HepG2 (cell line): ENCODE data around the gene AGPAT3. TPM values are rescaled to one million over a fixed set of nuclear protein-coding genes. Genes with fewer than 3 reads are reported as not detected.

Experiments used
- ATAC-seq: fragments of 200-7000 bp; cut with Tn5 transposase; 3 replicates; pipeline ENCODE4 v1.9.1; 2020; ENCODE audit warnings: mild to moderate bottlenecking, moderate library complexity
- BruUV-seq: library from RNA; stranded (reverse); fragments of 400-500 nt; replicated peaks from 2 replicates; lab custom pipeline; 2021; lab: Mats Ljungman, UMichigan
- CTCF ChIA-PET: fragments of 300-600 bp; formaldehyde crosslinking; extraction: SDS; loops from one replicate; lab custom pipeline; 2021; ENCODE audit warnings: low total read pairs, inconsistent platforms, low intra/inter-chr PET ratio; lab: Yijun Ruan, JAX
- POLR2A ChIA-PET: fragments of 350-600 bp; sonication (Branson Sonifier 250); formaldehyde crosslinking; loops from one replicate; lab custom pipeline; 2020; ENCODE audit warnings: antibody characterized with exemption, inconsistent platforms; lab: Yijun Ruan, JAX
- DNase-seq: peaks from one replicate; pipeline ENCODE4 v3.0.0-alpha.2; 2015; ENCODE audit warnings: low spot score
- FAIRE-seq: peaks from 3 replicates; lab custom pipeline; 2011; peaks lifted over from hg19 to GRCh38; lab: Jason Lieb, UNC
- H2AFZ ChIP-seq: one replicate; pipeline ENCODE4 v1.6.1; 2011; ENCODE audit warnings: low read length, inconsistent platforms
- H3K27ac ChIP-seq: fragments of 300-600 bp; 3 replicates; pipeline ENCODE4 v1.8.0; 2011; ENCODE audit warnings: mixed run types, mild to moderate bottlenecking, mixed read lengths, low read length, inconsistent platforms; ENCODE audit not compliant: insufficient read depth; ENCODE audit errors: extremely low read length
- H3K27me3 ChIP-seq, 2 experiments: fragments of 200-600 bp in 1 of 2; 2 replicates in 1 of 2; 3 replicates in 1 of 2; pipeline versions ENCODE4 v1.6.0 to v1.8.0; 2011; ENCODE audit warnings: low read length in 2 of 2, mild to moderate bottlenecking in 2 of 2, moderate library complexity in 2 of 2, inconsistent platforms in 1 of 2; ENCODE audit not compliant: insufficient read depth in 2 of 2, control insufficient read depth in 1 of 2
- H3K36me3 ChIP-seq, 2 experiments: fragments of 200-600 bp in 1 of 2; replicated peaks in 1 of 2; 2 replicates in 1 of 2; 3 replicates in 1 of 2; pipeline versions ENCODE4 v1.5.1 to v1.8.0; 2011; ENCODE audit warnings: low read length in 2 of 2, inconsistent platforms in 1 of 2; ENCODE audit not compliant: insufficient read depth in 2 of 2, control insufficient read depth in 1 of 2
- H3K4me1 ChIP-seq: 2 replicates; pipeline ENCODE4 v1.5.1; 2012; ENCODE audit warnings: low read length, inconsistent platforms; ENCODE audit not compliant: insufficient read depth
- H3K4me2 ChIP-seq: 2 replicates; pipeline ENCODE4 v1.6.0; 2011; ENCODE audit warnings: low read depth, low read length, inconsistent platforms
- H3K4me3 ChIP-seq, 3 experiments: fragments of 200-600 bp in 1 of 3; sonication (generic), shearing (Covaris generic) in 1 of 3; replicated peaks in 1 of 3; 2 replicates each; pipeline ENCODE4 v1.5.1; 2011 to 2016; ENCODE audit warnings: low read length in 3 of 3, inconsistent platforms in 2 of 3, low read depth in 2 of 3, mild to moderate bottlenecking in 2 of 3, control low read depth in 1 of 3, mixed read lengths in 1 of 3; ENCODE audit not compliant: insufficient read depth in 1 of 3
- H3K79me2 ChIP-seq: one replicate; pipeline ENCODE4 v1.6.1; 2011; ENCODE audit warnings: low read length, inconsistent platforms; ENCODE audit not compliant: insufficient read depth
- H3K9ac ChIP-seq: 2 replicates; pipeline ENCODE4 v1.6.0; 2011; ENCODE audit warnings: mild to moderate bottlenecking, low read depth, low read length, inconsistent platforms; ENCODE audit not compliant: insufficient read depth
- H3K9me3 ChIP-seq: 2 replicates; pipeline ENCODE4 v1.5.1; 2012; ENCODE audit warnings: mild to moderate bottlenecking, low read length
- H4K20me1 ChIP-seq: 2 replicates; pipeline ENCODE4 v1.6.0; 2011; ENCODE audit warnings: inconsistent platforms, mild to moderate bottlenecking, low read length, moderate library complexity; ENCODE audit not compliant: insufficient read depth
- AGO1 ChIP-seq: fragments of 200-400 bp; formaldehyde crosslinking; IDR thresholded peaks from 2 replicates; pipeline ENCODE4 v1.6.1; 2017; ENCODE audit warnings: mild to moderate bottlenecking, low read depth, low read length, moderate library complexity; ENCODE audit not compliant: poor library complexity, severe bottlenecking
- BORCS8-MEF2B ChIP-seq: sonication (generic); formaldehyde crosslinking; IDR thresholded peaks from 2 replicates; pipeline ENCODE4 v1.8.0; 2022; ENCODE audit warnings: mild to moderate bottlenecking, missing genetic modification reagents
- DMAP1 ChIP-seq: IDR thresholded peaks from 2 replicates; pipeline ENCODE4 v1.6.1; 2016
- FIP1L1 ChIP-seq: fragments of 200-400 bp; formaldehyde crosslinking; IDR thresholded peaks from 2 replicates; pipeline ENCODE4 v1.6.1; 2018; ENCODE audit warnings: low read depth, mild to moderate bottlenecking, low read length, moderate library complexity, borderline replicate concordance; ENCODE audit not compliant: insufficient read depth
- IRF2 ChIP-seq: IDR thresholded peaks from 2 replicates; pipeline ENCODE4 v1.6.1; 2018; ENCODE audit warnings: missing genetic modification reagents, missing compliant biosample characterization
- KDM2A ChIP-seq: sonication (generic); formaldehyde crosslinking; IDR thresholded peaks from 2 replicates; pipeline ENCODE4 v1.4.0; 2020; ENCODE audit warnings: low read depth, missing genetic modification reagents, borderline replicate concordance
- POLR2G ChIP-seq: fragments of 200-400 bp; formaldehyde crosslinking; IDR thresholded peaks from 2 replicates; pipeline ENCODE4 v1.6.1; 2018; ENCODE audit warnings: mild to moderate bottlenecking, low read depth, low read length, moderate library complexity
- SALL1 ChIP-seq: sonication (generic); formaldehyde crosslinking; IDR thresholded peaks from 2 replicates; pipeline ENCODE4 v1.8.0; 2022; ENCODE audit warnings: mild to moderate bottlenecking, missing genetic modification reagents
- ZFP91 ChIP-seq: sonication (generic); formaldehyde crosslinking; IDR thresholded peaks from 2 replicates; pipeline ENCODE4 v1.9.0; 2022; ENCODE audit warnings: missing genetic modification reagents, mild to moderate bottlenecking, borderline replicate concordance
- ZFY ChIP-seq: sonication (generic); formaldehyde crosslinking; IDR thresholded peaks from 2 replicates; pipeline ENCODE4 v1.4.0; 2020; ENCODE audit warnings: missing genetic modification reagents
- ZNF138 ChIP-seq: sonication (generic); formaldehyde crosslinking; IDR thresholded peaks from 2 replicates; pipeline ENCODE4 v1.5.0; 2020; ENCODE audit warnings: mild to moderate bottlenecking, low read depth, missing genetic modification reagents
- ZNF230 ChIP-seq: sonication (generic); formaldehyde crosslinking; IDR thresholded peaks from 2 replicates; pipeline ENCODE4 v1.4.0; 2020; ENCODE audit warnings: mild to moderate bottlenecking, missing genetic modification reagents
- ZNF407 ChIP-seq: sonication (generic); formaldehyde crosslinking; IDR thresholded peaks from one replicate; pipeline ENCODE4 v1.5.1; 2020; ENCODE audit warnings: mild to moderate bottlenecking, missing genetic modification reagents; ENCODE audit errors: not compliant biosample characterization
- ZNF572 ChIP-seq: sonication (generic); formaldehyde crosslinking; IDR thresholded peaks from 2 replicates; pipeline ENCODE4 v1.5.1; 2020; ENCODE audit warnings: mild to moderate bottlenecking, missing genetic modification reagents
- ZNF607 ChIP-seq: sonication (generic); formaldehyde crosslinking; IDR thresholded peaks from 2 replicates; pipeline ENCODE4 v1.5.1; 2020; ENCODE audit warnings: missing genetic modification reagents, mild to moderate bottlenecking, borderline replicate concordance
- WGBS: methylation state at CpG from one replicate; pipeline ENCODE4 v1.1.6; 2017; ENCODE audit warnings: low lambda C conversion rate; 5-methylcytosine and 5-hydroxymethylcytosine counted together
- in situ Hi-C: cut with HindIII; loops from 2 replicates; pipeline ENCODE4 v1.10.0; 2017; ENCODE audit warnings: low pct_unique_long_range_greater_than_20kb; ENCODE audit not compliant: extremely low pct_ligation_motif_present
- intact Hi-C: fragments of 100-400 bp; cut with micrococcal nuclease; formaldehyde crosslinking; loops from one replicate; pipeline ENCODE4 v1.10.0; 2022; ENCODE audit not compliant: unreplicated experiment
- polyA plus RNA-seq, 8 experiments: library from polyadenylated mRNA; depleted of rRNA in 3 of 8; stranded (reverse) in 7 of 8; unstranded in 1 of 8; fragments of >200 nt; fragmentation: Illumina TruSeq in 4 of 8; extraction: Trizol in 4 of 8; gene quantifications; 2 replicates each; pipeline versions ENCODE4 v1.2.1 to v1.2.3, GENCODE V29; 2011 to 2016; ENCODE audit warnings: low read depth in 4 of 8, missing spikeins in 1 of 8, mixed read lengths in 1 of 8; ENCODE audit not compliant: insufficient read depth in 1 of 8
- total RNA-seq, 5 experiments: library from RNA; depleted of rRNA; stranded (reverse); fragments of >200 nt; fragmentation: Illumina TruSeq; extraction: Trizol; gene quantifications; 2 replicates each; pipeline ENCODE4 v1.2.3, GENCODE V29; 2016; ENCODE audit warnings: low read depth in 1 of 5

Gene AGPAT3
- total and polyA plus RNA-seq, 2 of the 13 experiments (the other 11 are each of a cell fraction or from before 2014, with no cell fraction given) = 32.2 to 54.4 TPM

DNA sequence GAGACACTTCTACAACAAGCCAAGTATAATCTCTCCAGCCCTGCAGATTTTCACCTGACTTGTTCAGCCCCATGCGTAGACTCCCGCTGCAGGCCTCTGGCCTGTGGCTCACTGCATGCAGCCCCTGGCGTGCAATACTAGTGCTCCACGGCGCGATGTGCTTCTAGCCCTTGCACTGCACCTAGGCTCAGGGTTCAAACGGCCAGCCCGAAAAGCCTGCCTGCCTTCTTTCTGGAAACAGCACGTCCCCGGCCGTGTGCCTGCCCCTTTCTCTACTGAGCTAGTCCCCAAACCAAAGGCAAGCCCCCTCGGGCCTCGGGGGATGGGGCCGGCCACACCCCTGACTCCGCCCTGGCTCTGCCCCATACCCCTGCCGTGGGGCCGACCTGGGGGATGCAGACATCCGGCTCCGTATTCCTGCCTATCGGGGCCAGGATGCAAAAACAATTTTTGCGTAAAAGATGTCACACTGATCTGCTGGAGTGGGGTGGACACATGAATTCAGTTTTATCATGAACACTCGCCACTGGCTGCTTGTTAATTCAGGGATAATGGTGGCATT, 120.7 kb downstream of the AGPAT3 start:
- H3K4me2 ChIP-seq = peak overlapping the region; percentile 43
- H2AFZ ChIP-seq = no peak overlapping the region
- peaks cover 24% of the 10 kb centered on the region for H3K4me1 ChIP-seq
- peaks cover 0 to 23% of the 10 kb centered on the region in 2 experiments; a peak in 2 of 5 replicates for H3K27me3 ChIP-seq
- ATAC-seq (peak; percentile 57), FAIRE-seq (no peak), DNase-seq (no peak)
- POLR2A ChIA-PET = no interaction called here
- H3K9ac ChIP-seq = no peak overlapping the region
- intact Hi-C loops = no loop called here
- CTCF ChIA-PET = no interaction called here
- BruUV-seq = no TSS peak
- no peaks in the 10 kb centered on the region for H4K20me1 ChIP-seq
- peaks cover 2 to 12% of the 10 kb centered on the region in 2 experiments; a peak in 3 of 5 replicates for H3K36me3 ChIP-seq
- H3K27ac ChIP-seq = no peak overlapping the region
- 59% methylated on average over 4 of the region's 22 CpGs for WGBS
- no peaks in the 10 kb centered on the region for H3K9me3 ChIP-seq
- no peaks in the 10 kb centered on the region for H3K79me2 ChIP-seq
- in situ Hi-C loops = no loop called here
- no peak overlapping the region for H3K4me3 ChIP-seq
- TF ChIP-seq IRF2 (no peak), ZNF607 (CRISPR knock-in tag) (no peak), BORCS8-MEF2B (peak; percentile 25; the same call in 1 of the 2 replicates), ZNF138 (CRISPR knock-in tag) (no peak), ZFY (CRISPR knock-in tag) (peak; percentile 32; the same call in 1 of the 2 replicates), ZFP91 (CRISPR knock-in tag) (0 out of 2 replicates have a peak, but pooled peaks have one; percentile 27), POLR2G (0 out of 2 replicates have a peak, but pooled peaks have one; percentile 23), DMAP1 (CRISPR knock-in tag) (no peak), KDM2A (CRISPR knock-in tag) (peak; percentile 83), ZNF407 (CRISPR knock-in tag) (no peak), FIP1L1 (0 out of 2 replicates have a peak, but pooled peaks have one; percentile 33), ZNF572 (0 out of 2 replicates have a peak, but pooled peaks have one; percentile 43), ZNF230 (CRISPR knock-in tag) (no peak), AGO1 (no peak), SALL1 (CRISPR knock-in tag) (peak; percentile 13; the same call in 1 of the 2 replicates)
